Activated CD8-positive, alpha-beta memory T cell treated with anti-CD3 and anti-CD28 coated beads for 4 hours (primary cell): ENCODE results near the gene PIK3CA.

Experiments used
- DNase-seq, 2 donors: peaks; one replicate each; pipeline ENCODE4 v3.0.0-alpha.2; 2020; ENCODE audit warnings: low read depth in 2 of 2

The PIK3CA gene

GRCh38 chr3:179158336-179159039 is 10.3 kb downstream of the PIK3CA start:
- DNase-seq: no peak

- no peak for DNase-seq
These were observed 15.3 kb downstream of the PIK3CA start for GRCh38 chr3:179163503-179163902.

GRCh38 chr3:179164857-179165256 is 16.7 kb downstream of the PIK3CA start:
- DNase-seq: no peak

GRCh38 chr3:179166561-179167201 is 18.5 kb downstream of the PIK3CA start:
- DNase-seq: no peak

- DNase-seq: no peak
These were observed 20.8 kb downstream of the PIK3CA start for GRCh38 chr3:179168918-179169317.

- no peak for DNase-seq
These were observed 24.4 kb downstream of the PIK3CA start for GRCh38 chr3:179172546-179172945.

GRCh38 chr3:179174316-179174715 is 26.2 kb downstream of the PIK3CA start:
- no peak for DNase-seq

- no peak for DNase-seq
These were observed 26.7 kb downstream of the PIK3CA start for GRCh38 chr3:179174898-179175297.

GRCh38 chr3:179175358-179175757 is 27.2 kb downstream of the PIK3CA start:
- no peak for DNase-seq

- DNase-seq: no peak
These were observed 29.5 kb downstream of the PIK3CA start for GRCh38 chr3:179177611-179178010.

- no peak for DNase-seq
These were observed 31.1 kb downstream of the PIK3CA start for GRCh38 chr3:179179256-179179655.

GRCh38 chr3:179179979-179180759 is 32.0 kb downstream of the PIK3CA start:
- DNase-seq: no peak

GRCh38 chr3:179181021-179181472 is 32.9 kb downstream of the PIK3CA start:
- DNase-seq: no peak

GRCh38 chr3:179181993-179182551 is 33.9 kb downstream of the PIK3CA start:
- DNase-seq: no peak

GRCh38 chr3:179182902-179183301 is 34.7 kb downstream of the PIK3CA start:
- DNase-seq: no peak

- DNase-seq: no peak
These were observed 36.7 kb downstream of the PIK3CA start for GRCh38 chr3:179184826-179185225.

- no peak for DNase-seq
These were observed 38.3 kb downstream of the PIK3CA start for GRCh38 chr3:179186426-179186825.

GRCh38 chr3:179189759-179190158 is 41.6 kb downstream of the PIK3CA start:
- DNase-seq: no peak

- DNase-seq: no peak
These were observed 42.4 kb downstream of the PIK3CA start for GRCh38 chr3:179190581-179190980.

GRCh38 chr3:179192542-179192941 is 44.4 kb downstream of the PIK3CA start:
- DNase-seq: no peak

GRCh38 chr3:179194931-179195330 is 46.8 kb downstream of the PIK3CA start:
- DNase-seq: no peak

- DNase-seq: no peak
These were observed 47.9 kb downstream of the PIK3CA start for GRCh38 chr3:179196098-179196497.
